GM23338 (cell line): ENCODE results near the gene ST3GAL4.

Source experiments
- EZH2 ChIP-seq: fragments of 200-600 bp; sonication (generic); IDR thresholded peaks from one replicate; pipeline ENCODE4 v1.8.0; 2017; ENCODE audit warnings: antibody characterized with exemption, mild to moderate bottlenecking, low read depth; ENCODE audit not compliant: unreplicated experiment
- EZH2phosphoT487 ChIP-seq: fragments of 200-600 bp; sonication (generic); IDR thresholded peaks from one replicate; pipeline ENCODE4 v1.8.1; 2018; ENCODE audit warnings: antibody characterized with exemption; ENCODE audit not compliant: unreplicated experiment
- JUNB ChIP-seq: IDR thresholded peaks from one replicate; pipeline ENCODE4 v1.6.1; 2016; ENCODE audit warnings: antibody characterized with exemption; ENCODE audit not compliant: unreplicated experiment
- POLR2AphosphoS5 ChIP-seq: IDR thresholded peaks from 2 replicates; pipeline ENCODE4 v1.6.1; 2016; ENCODE audit warnings: antibody characterized with exemption, low read depth
- STAT1 ChIP-seq: IDR thresholded peaks from one replicate; pipeline ENCODE4 v1.6.1; 2016; ENCODE audit warnings: antibody characterized with exemption; ENCODE audit not compliant: unreplicated experiment
- ZNF114 ChIP-seq: fragments of 250-450 bp; sonication (Bioruptor Pico); IDR thresholded peaks from 2 replicates; pipeline ENCODE4 v1.5.0; 2020; ENCODE audit warnings: mild to moderate bottlenecking, moderate library complexity
- TF ChIP-seq, protein P1 (sequence below), 2 experiments: fragments of 200-600 bp in 1 of 2; sonication (generic) in 1 of 2; conservative IDR thresholded peaks; 2 replicates each; pipeline versions ENCODE4 v1.5.1 to v1.6.1; 2016 to 2017; ENCODE audit warnings: antibody characterized with exemption in 2 of 2, low read depth in 2 of 2, mild to moderate bottlenecking in 2 of 2, moderate library complexity in 1 of 2
- TF ChIP-seq, protein P2 (sequence below): IDR thresholded peaks from 2 replicates; pipeline ENCODE4 v1.6.1; 2016; ENCODE audit warnings: antibody characterized with exemption
- TF ChIP-seq, protein P3 (sequence below): IDR thresholded peaks from one replicate; pipeline ENCODE4 v1.6.1; 2018; ENCODE audit warnings: antibody characterized with exemption; ENCODE audit not compliant: unreplicated experiment

DNA sequence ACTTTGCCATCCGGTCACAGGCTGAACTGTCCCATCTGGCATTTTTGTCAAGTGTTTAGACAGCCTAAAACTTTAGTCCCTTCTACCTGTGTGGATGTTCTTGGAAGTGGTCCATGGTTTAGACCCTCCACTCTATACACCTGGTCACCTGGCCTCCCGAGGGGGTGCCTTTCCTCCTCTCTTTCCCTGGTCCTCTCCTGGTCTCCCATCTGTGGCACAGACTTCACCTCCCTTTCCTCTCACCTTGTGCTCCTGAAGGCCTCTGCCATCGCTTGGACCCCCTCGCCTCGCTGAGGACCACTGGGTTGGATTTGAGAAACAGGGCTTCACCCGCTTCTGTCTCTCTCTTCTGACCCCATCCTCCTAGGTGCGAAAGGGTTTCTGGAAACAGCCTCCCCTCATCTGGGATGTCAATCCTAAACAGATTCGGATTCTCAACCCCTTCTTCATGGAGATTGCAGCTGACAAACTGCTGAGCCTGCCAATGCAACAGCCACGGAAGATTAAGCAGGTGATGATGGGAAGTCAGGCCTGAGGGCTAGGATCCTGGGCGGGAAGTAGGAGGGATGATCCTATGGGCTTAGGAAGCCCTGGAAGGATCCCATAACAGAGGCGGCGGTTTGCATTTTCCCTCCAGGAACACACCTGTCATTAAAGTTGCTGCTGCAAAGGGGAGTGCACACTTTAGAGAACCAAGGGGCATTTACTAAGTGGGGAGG lies 53.6 kb downstream of the ST3GAL4 start:
- TF ChIP-seq, protein P1, sequence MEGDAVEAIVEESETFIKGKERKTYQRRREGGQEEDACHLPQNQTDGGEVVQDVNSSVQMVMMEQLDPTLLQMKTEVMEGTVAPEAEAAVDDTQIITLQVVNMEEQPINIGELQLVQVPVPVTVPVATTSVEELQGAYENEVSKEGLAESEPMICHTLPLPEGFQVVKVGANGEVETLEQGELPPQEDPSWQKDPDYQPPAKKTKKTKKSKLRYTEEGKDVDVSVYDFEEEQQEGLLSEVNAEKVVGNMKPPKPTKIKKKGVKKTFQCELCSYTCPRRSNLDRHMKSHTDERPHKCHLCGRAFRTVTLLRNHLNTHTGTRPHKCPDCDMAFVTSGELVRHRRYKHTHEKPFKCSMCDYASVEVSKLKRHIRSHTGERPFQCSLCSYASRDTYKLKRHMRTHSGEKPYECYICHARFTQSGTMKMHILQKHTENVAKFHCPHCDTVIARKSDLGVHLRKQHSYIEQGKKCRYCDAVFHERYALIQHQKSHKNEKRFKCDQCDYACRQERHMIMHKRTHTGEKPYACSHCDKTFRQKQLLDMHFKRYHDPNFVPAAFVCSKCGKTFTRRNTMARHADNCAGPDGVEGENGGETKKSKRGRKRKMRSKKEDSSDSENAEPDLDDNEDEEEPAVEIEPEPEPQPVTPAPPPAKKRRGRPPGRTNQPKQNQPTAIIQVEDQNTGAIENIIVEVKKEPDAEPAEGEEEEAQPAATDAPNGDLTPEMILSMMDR (conservative IDR thresholded peaks at IDR 0.05; ENCODE audit: low read depth in 2 of 2): no peak
- TF ChIP-seq EZH2 (no peak), EZH2phosphoT487 (no peak), ZNF114 (no peak), POLR2AphosphoS5 (no peak), STAT1 (no peak), JUNB (no peak)
- TF ChIP-seq, protein P2, sequence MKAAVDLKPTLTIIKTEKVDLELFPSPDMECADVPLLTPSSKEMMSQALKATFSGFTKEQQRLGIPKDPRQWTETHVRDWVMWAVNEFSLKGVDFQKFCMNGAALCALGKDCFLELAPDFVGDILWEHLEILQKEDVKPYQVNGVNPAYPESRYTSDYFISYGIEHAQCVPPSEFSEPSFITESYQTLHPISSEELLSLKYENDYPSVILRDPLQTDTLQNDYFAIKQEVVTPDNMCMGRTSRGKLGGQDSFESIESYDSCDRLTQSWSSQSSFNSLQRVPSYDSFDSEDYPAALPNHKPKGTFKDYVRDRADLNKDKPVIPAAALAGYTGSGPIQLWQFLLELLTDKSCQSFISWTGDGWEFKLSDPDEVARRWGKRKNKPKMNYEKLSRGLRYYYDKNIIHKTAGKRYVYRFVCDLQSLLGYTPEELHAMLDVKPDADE: no peak
- TF ChIP-seq, protein P3, sequence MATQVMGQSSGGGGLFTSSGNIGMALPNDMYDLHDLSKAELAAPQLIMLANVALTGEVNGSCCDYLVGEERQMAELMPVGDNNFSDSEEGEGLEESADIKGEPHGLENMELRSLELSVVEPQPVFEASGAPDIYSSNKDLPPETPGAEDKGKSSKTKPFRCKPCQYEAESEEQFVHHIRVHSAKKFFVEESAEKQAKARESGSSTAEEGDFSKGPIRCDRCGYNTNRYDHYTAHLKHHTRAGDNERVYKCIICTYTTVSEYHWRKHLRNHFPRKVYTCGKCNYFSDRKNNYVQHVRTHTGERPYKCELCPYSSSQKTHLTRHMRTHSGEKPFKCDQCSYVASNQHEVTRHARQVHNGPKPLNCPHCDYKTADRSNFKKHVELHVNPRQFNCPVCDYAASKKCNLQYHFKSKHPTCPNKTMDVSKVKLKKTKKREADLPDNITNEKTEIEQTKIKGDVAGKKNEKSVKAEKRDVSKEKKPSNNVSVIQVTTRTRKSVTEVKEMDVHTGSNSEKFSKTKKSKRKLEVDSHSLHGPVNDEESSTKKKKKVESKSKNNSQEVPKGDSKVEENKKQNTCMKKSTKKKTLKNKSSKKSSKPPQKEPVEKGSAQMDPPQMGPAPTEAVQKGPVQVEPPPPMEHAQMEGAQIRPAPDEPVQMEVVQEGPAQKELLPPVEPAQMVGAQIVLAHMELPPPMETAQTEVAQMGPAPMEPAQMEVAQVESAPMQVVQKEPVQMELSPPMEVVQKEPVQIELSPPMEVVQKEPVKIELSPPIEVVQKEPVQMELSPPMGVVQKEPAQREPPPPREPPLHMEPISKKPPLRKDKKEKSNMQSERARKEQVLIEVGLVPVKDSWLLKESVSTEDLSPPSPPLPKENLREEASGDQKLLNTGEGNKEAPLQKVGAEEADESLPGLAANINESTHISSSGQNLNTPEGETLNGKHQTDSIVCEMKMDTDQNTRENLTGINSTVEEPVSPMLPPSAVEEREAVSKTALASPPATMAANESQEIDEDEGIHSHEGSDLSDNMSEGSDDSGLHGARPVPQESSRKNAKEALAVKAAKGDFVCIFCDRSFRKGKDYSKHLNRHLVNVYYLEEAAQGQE: no peak
